T-cell (primary cell): ENCODE data around the gene POGZ. TPM values are rescaled to one million over a fixed set of nuclear protein-coding genes. Genes with fewer than 3 reads are reported as not detected.
A peak's percentile ranks its signal among the peaks of the same experiment; 100 is the strongest.

Experiments used
- ATAC-seq, 4 experiments: fragments of 200-7000 bp in 3 of 4; fragments of 150-1000 bp in 1 of 4; cut with Tn5 transposase; replicated peaks in 1 of 4; 1 replicate in 3 of 4; 2 replicates in 1 of 4; pipeline ENCODE4 v1.10.0; 2021; ENCODE audit warnings: moderate library complexity in 3 of 4, mild to moderate bottlenecking in 2 of 4, moderate number of reproducible peaks in 1 of 4
- CTCF ChIA-PET, 2 donors: fragments of 300-600 bp; sonication (Branson Sonifier 250); formaldehyde crosslinking; loops; one replicate each; lab custom pipeline; 2022; ENCODE audit warnings: antibody characterized with exemption in 2 of 2; lab: Charles Lee
- POLR2A ChIA-PET, 2 donors: fragments of 300-600 bp; sonication (Branson Sonifier 250); formaldehyde crosslinking; loops; one replicate each; lab custom pipeline; 2022; ENCODE audit warnings: antibody characterized with exemption in 2 of 2; lab: Charles Lee
- DNase-seq, 35 experiments: peaks; one replicate each; pipeline versions ENCODE4 v3.0.0 to v3.0.0-alpha.2; 2013 to 2023
- H3K27ac ChIP-seq: one replicate; pipeline ENCODE4 v1.5.1; 2013; ENCODE audit warnings: low read length
- H3K27me3 ChIP-seq, 2 experiments: replicated peaks in 1 of 2; 1 replicate in 1 of 2; 2 replicates in 1 of 2; pipeline versions ENCODE4 v1.6.1 to v1.7.0; 2013; ENCODE audit warnings: low read length in 1 of 2, mixed read lengths in 1 of 2; ENCODE audit not compliant: control insufficient read depth in 2 of 2, insufficient read depth in 2 of 2; ENCODE audit errors: extremely low read depth in 1 of 2
- H3K36me3 ChIP-seq, 2 donors: 1 replicate in 1 of 2; 2 replicates in 1 of 2; pipeline versions ENCODE4 v1.6.1 to v1.7.0; 2013; ENCODE audit warnings: low read length in 1 of 2; ENCODE audit not compliant: control insufficient read depth in 2 of 2, insufficient read depth in 1 of 2; ENCODE audit errors: extremely low read depth in 1 of 2
- H3K4me1 ChIP-seq, 2 experiments: 1 replicate in 1 of 2; 2 replicates in 1 of 2; pipeline versions ENCODE4 v1.6.1 to v1.7.0; 2013; ENCODE audit warnings: low read length in 2 of 2, mixed read lengths in 1 of 2; ENCODE audit not compliant: insufficient read depth in 2 of 2, control insufficient read depth in 1 of 2; ENCODE audit errors: extremely low read depth in 1 of 2
- H3K4me3 ChIP-seq, 2 donors: 1 replicate in 1 of 2; 2 replicates in 1 of 2; pipeline versions ENCODE4 v1.5.1 to v1.7.0; 2013; ENCODE audit warnings: mild to moderate bottlenecking in 2 of 2, low read length in 1 of 2, moderate library complexity in 1 of 2; ENCODE audit not compliant: control insufficient read depth in 1 of 2; ENCODE audit errors: extremely low read depth in 1 of 2
- H3K9me3 ChIP-seq: 2 replicates; pipeline ENCODE4 v1.7.0; 2013
- H3K27ac Mint-ChIP-seq, 2 donors: one replicate each; pipeline ENCODE4 v1.8.0; 2020 to 2021; ENCODE audit warnings: mild to moderate bottlenecking in 2 of 2, mixed read lengths in 2 of 2
- H3K27me3 Mint-ChIP-seq, 2 donors: one replicate each; pipeline ENCODE4 v1.8.0; 2021 to 2022; ENCODE audit warnings: mixed read lengths in 2 of 2
- H3K36me3 Mint-ChIP-seq: one replicate; pipeline ENCODE4 v1.8.0; 2021; ENCODE audit warnings: mixed read lengths
- H3K4me1 Mint-ChIP-seq, 3 donors: one replicate each; pipeline ENCODE4 v1.8.0; 2020 to 2022; ENCODE audit warnings: mixed read lengths in 3 of 3, mild to moderate bottlenecking in 1 of 3
- H3K4me3 Mint-ChIP-seq, 3 donors: one replicate each; pipeline ENCODE4 v1.8.0; 2020 to 2022; ENCODE audit warnings: mild to moderate bottlenecking in 3 of 3, mixed read lengths in 3 of 3, moderate library complexity in 3 of 3
- H3K9me3 Mint-ChIP-seq, 3 donors: one replicate each; pipeline ENCODE4 v1.8.0; 2020 to 2022; ENCODE audit warnings: mixed read lengths in 3 of 3
- WGBS: methylation state at CpG from one replicate; pipeline ENCODE4 v1.1.5; 2013; ENCODE audit warnings: missing lambda C conversion rate; ENCODE audit not compliant: insufficient coverage; 5-methylcytosine and 5-hydroxymethylcytosine counted together
- total RNA-seq, 35 experiments: library from RNA in 6 of 35; stranded (reverse) in 6 of 35; fragments of 120-200 nt in 1 of 35; gene quantifications; one replicate each; pipeline versions ENCODE4 v1.2.1 to v1.2.4 and lab custom pipeline; 2013 to 2026

Gene POGZ
- total RNA-seq, 5 donors from 2014 or later (not counting 1 experiment from before 2014, with no cell fraction given) = 93.8 to 133 (median 96.7) TPM

DNA sequence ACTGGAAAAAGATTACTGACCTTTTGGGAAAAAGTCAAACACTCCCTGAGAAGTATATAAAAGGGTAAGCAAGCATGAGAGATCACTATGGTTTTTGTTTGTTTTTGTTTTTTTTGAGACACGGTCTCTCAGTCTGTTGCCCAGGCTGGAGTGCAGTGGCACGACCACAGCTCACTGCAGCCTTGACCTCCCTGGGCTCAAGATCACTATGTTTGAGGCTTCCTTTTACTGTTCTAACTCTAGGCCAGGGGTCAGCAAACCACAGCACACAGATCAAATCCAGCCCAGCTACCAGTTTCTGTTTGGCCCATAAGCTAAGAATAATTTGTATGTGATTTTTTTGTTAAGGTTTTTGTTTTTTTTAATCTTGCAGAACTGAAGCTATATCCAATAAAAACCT, 34.2 kb downstream of the POGZ start:
- no peak overlapping the region for H3K4me3 Mint-ChIP-seq
- no peaks in the 10 kb centered on the region for H3K9me3 Mint-ChIP-seq
- 93% methylated on average over 2 of the region's 2 CpGs for WGBS
- no peaks in the 10 kb centered on the region for H3K4me1 ChIP-seq
- H3K27me3 Mint-ChIP-seq = no peaks in the 10 kb centered on the region
- ATAC-seq (no peak), DNase-seq (no peak)
- H3K9me3 ChIP-seq = no peaks in the 10 kb centered on the region
- no peaks in the 10 kb centered on the region for H3K27me3 ChIP-seq
- ChIA-PET POLR2A (interaction anchor here (0.5 to 0.9 kb wide), 4 partner anchors 12 to 967 kb away, joined by 3 to 4 read pairs (median 3); no protein-coding TSS in a partner anchor), CTCF (no interaction called here)
- H3K4me3 ChIP-seq = no peak overlapping the region
- no peak overlapping the region for H3K27ac Mint-ChIP-seq
- no peak overlapping the region for H3K27ac ChIP-seq
- no peaks in the 10 kb centered on the region for H3K4me1 Mint-ChIP-seq
- H3K36me3 Mint-ChIP-seq = peaks cover 66% of the 10 kb centered on the region
- peaks cover 5 to 94% of the 10 kb centered on the region in 2 donors for H3K36me3 ChIP-seq

DNA sequence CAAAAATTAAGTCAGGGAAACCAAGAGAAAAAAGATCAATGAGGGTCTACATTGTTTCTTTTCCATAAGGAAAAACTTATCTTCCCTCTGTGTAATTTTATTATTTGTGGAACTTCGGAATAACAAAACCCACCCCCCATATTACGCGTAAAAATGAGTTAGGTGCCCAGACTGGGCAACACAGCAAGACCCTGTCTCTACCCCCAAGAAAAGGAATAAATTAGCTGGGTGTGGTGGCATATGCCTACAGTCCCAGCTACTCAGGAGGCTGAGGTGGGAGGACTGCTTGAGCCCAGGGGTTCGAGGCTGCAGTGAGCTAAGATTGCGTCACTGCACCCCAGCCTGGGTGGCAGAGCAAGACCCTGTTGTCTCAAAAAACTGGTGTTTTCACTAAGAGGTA, 39.5 kb downstream of the POGZ start:
- H3K4me3 ChIP-seq = no peak overlapping the region
- Mint-ChIP-seq H3K36me3 (peaks cover 50% of the 10 kb centered on the region), H3K9me3 (no peaks in the 10 kb centered on the region), H3K27me3 (no peaks in the 10 kb centered on the region), H3K4me3 (no peak overlapping the region), H3K4me1 (no peaks in the 10 kb centered on the region), H3K27ac (no peak overlapping the region)
- ChIA-PET POLR2A (interaction anchor here in 1 of 2 donors (0.7 kb wide), 1 partner anchor 177 kb away, joined by 3 read pairs; no protein-coding TSS in a partner anchor), CTCF (interaction anchor here in 1 of 2 donors (0.6 kb wide), 1 partner anchor 582 kb away, joined by 3 read pairs; no protein-coding TSS in a partner anchor)
- H3K27ac ChIP-seq = no peak overlapping the region
- H3K36me3 ChIP-seq = peaks cover 5 to 62% of the 10 kb centered on the region in 2 donors
- no peaks in the 10 kb centered on the region for H3K27me3 ChIP-seq
- no peak for ATAC-seq
- WGBS = 100% methylated on average over 1 of the region's 5 CpGs
- no peak for DNase-seq
- no peaks in the 10 kb centered on the region for H3K4me1 ChIP-seq
- no peaks in the 10 kb centered on the region for H3K9me3 ChIP-seq

DNA sequence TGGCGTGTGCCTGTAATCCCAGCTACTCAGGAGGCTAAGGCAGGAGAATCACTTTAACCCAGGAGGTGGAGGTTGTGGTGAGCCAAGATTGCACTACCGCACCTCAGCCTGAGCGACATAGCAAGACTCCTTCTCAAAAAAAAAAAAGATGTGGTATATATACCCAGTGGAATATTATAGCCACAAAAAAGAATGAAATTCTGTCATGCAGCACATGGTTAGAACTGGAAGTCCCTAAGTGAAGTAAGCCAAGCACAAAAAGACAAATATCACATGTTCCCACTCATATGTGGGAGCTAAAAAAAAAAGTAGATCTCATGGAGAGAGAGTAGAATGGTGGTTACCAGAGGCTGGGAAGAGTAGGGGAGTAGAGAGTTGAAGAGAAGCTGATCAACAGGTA, 41.2 kb downstream of the POGZ start:
- Mint-ChIP-seq H3K4me1 (no peaks in the 10 kb centered on the region), H3K36me3 (peaks cover 35% of the 10 kb centered on the region), H3K27ac (peak overlapping the region in 1 of 2 donors; percentile 11), H3K27me3 (no peaks in the 10 kb centered on the region), H3K9me3 (no peaks in the 10 kb centered on the region), H3K4me3 (no peak overlapping the region)
- H3K27me3 ChIP-seq = no peaks in the 10 kb centered on the region
- DNase-seq = no peak
- no peak overlapping the region for H3K27ac ChIP-seq
- peaks cover 0 to 53% of the 10 kb centered on the region in 2 donors for H3K36me3 ChIP-seq
- H3K9me3 ChIP-seq = no peaks in the 10 kb centered on the region
- ChIA-PET CTCF (interaction anchor here in 1 of 2 donors (0.5 to 0.7 kb wide), 2 partner anchors 23 to 93 kb away, joined by 3 to 8 read pairs; partner anchors contain the start of gene CGN), POLR2A (interaction anchor here (0.6 to 0.8 kb wide), 3 partner anchors 9 to 1161 kb away, joined by 3 to 6 read pairs (median 3); no protein-coding TSS in a partner anchor)
- no peaks in the 10 kb centered on the region for H3K4me1 ChIP-seq
- WGBS = no CpG with 5 or more reads among the region's 3 CpGs
- no peak overlapping the region for H3K4me3 ChIP-seq
- no peak for ATAC-seq

DNA sequence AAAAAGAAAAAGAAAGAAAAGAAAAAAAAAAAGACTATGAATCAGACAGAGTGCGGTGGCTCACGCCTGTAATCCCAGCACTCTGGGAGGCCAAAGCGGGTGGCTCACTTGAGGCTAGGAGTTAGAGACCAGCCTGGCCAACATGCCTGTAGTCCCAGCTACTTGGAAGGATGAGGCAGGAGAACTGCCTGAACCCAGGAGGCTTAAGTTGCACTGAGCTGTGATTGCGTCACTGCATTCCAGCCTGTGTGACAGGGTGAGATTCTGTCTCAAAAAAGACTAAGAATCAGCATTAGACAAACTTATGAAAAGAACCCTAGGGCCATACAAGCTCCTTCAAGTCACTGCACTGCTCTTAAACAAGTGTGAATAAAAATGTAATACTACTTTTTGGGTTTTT, 43.1 kb downstream of the POGZ start:
- POLR2A ChIA-PET = no interaction called here
- H3K27ac ChIP-seq = no peak overlapping the region
- no peak overlapping the region for H3K27ac Mint-ChIP-seq
- H3K36me3 ChIP-seq = peaks cover 0 to 48% of the 10 kb centered on the region in 2 donors
- no peak overlapping the region for H3K4me3 ChIP-seq
- no peaks in the 10 kb centered on the region for H3K27me3 ChIP-seq
- no peaks in the 10 kb centered on the region for H3K9me3 Mint-ChIP-seq
- whole genome bisulfite sequencing = 100% methylated on average over 2 of the region's 4 CpGs
- ATAC-seq (no peak), DNase-seq (no peak)
- peaks cover 34% of the 10 kb centered on the region for H3K36me3 Mint-ChIP-seq
- H3K9me3 ChIP-seq = no peaks in the 10 kb centered on the region
- no peaks in the 10 kb centered on the region for H3K4me1 Mint-ChIP-seq
- CTCF ChIA-PET = interaction anchor here in 1 of 2 donors (0.6 kb wide), 2 partner anchors 143 to 641 kb away, joined by 3 read pairs; no protein-coding TSS in a partner anchor
- H3K4me1 ChIP-seq = no peaks in the 10 kb centered on the region
- H3K4me3 Mint-ChIP-seq = no peak overlapping the region
- no peaks in the 10 kb centered on the region for H3K27me3 Mint-ChIP-seq

DNA sequence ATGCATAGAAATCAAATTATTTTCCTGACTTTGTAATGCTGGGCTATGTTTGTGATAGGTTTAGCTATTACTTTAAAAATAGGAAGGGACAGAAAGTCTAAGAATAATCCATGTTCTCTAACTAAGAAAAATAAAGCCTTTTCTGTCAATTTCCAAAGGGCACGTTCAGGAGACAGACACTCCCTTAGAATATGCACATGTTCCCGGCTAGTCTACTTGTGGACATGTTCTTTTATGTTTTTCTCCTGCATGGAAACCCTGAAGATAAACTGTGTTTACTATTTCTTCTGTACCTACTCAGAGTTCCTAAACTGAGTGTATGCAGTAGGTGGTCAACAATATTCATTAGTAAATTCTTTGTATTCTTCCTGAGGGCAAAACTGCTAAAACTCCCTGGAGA, 47.4 kb downstream of the POGZ start:
- WGBS = 92% methylated on average over 2 of the region's 2 CpGs
- H3K36me3 ChIP-seq = peaks cover 11 to 72% of the 10 kb centered on the region in 2 donors
- Mint-ChIP-seq H3K9me3 (no peaks in the 10 kb centered on the region), H3K27me3 (no peaks in the 10 kb centered on the region), H3K4me1 (no peaks in the 10 kb centered on the region), H3K27ac (no peak overlapping the region), H3K4me3 (no peak overlapping the region), H3K36me3 (peaks cover 46% of the 10 kb centered on the region)
- no peaks in the 10 kb centered on the region for H3K9me3 ChIP-seq
- no peak for DNase-seq
- ChIA-PET POLR2A (interaction anchor here in 1 of 2 donors (0.5 kb wide), 1 partner anchor 80 kb away, joined by 3 read pairs; no protein-coding TSS in a partner anchor), CTCF (no interaction called here)
- no peak overlapping the region for H3K27ac ChIP-seq
- no peak overlapping the region for H3K4me3 ChIP-seq
- no peak for ATAC-seq
- H3K27me3 ChIP-seq = no peaks in the 10 kb centered on the region
- no peaks in the 10 kb centered on the region for H3K4me1 ChIP-seq

DNA sequence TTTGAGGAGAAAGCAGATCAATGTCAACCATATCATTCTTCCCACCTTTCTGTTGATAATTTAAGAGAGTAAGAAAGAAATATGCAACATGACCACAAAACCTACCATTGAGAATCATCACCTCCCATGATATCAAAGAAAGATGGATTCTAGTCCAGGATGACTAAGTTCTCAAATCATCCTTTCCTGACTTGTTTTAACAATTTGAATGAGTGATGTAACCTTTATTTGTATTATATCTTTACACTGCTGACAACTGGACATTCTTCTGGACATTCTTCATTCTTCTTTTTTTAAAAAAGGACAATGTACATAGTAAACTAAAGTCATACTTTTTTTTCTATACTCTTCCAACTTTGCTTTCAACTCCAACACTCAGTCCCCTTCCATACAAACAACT, 50.4 kb downstream of the POGZ start:
- Histone ChIP-seq H3K36me3 (peaks cover 11 to 81% of the 10 kb centered on the region in 2 donors), H3K27ac (no peak overlapping the region), H3K4me1 (no peaks in the 10 kb centered on the region), H3K9me3 (no peaks in the 10 kb centered on the region), H3K4me3 (no peak overlapping the region), H3K27me3 (no peaks in the 10 kb centered on the region)
- H3K36me3 Mint-ChIP-seq = peaks cover 57% of the 10 kb centered on the region
- ChIA-PET POLR2A (interaction anchor here in 1 of 2 donors (0.6 kb wide), 1 partner anchor 58 kb away, joined by 5 read pairs; no protein-coding TSS in a partner anchor), CTCF (interaction anchor here in 1 of 2 donors (0.7 kb wide), 1 partner anchor 8 kb away, joined by 3 read pairs; no protein-coding TSS in a partner anchor)
- ATAC-seq (no peak), DNase-seq (no peak)
- no peak overlapping the region for H3K27ac Mint-ChIP-seq
- H3K27me3 Mint-ChIP-seq = no peaks in the 10 kb centered on the region
- H3K9me3 Mint-ChIP-seq = no peaks in the 10 kb centered on the region
- no peak overlapping the region for H3K4me3 Mint-ChIP-seq
- no peaks in the 10 kb centered on the region for H3K4me1 Mint-ChIP-seq
